Upper lobe of left lung (tissue), 4 donors: Measurements from ENCODE around the gene OR1Q1.

Experiments
- POLR2A ChIP-seq, 4 donors: fragments of 450-650 bp; IDR thresholded peaks; one replicate each; pipeline ENCODE4 v1.5.1; 2016 to 2017; ENCODE audit warnings: antibody characterized with exemption in 4 of 4, mild to moderate bottlenecking in 2 of 4
- POLR2AphosphoS5 ChIP-seq, 2 donors: sonication (generic); formaldehyde crosslinking; IDR thresholded peaks; one replicate each; pipeline ENCODE4 v1.5.1; 2017; ENCODE audit warnings: antibody characterized with exemption in 2 of 2
- TF ChIP-seq, protein P1 (sequence below), 6 experiments: fragments of 450-650 bp in 4 of 6; fragments of 200-600 bp in 2 of 6; sonication (generic) in 2 of 6; IDR thresholded peaks; one replicate each; pipeline ENCODE4 v1.5.1; 2016 to 2019; ENCODE audit warnings: antibody characterized with exemption in 6 of 6

DNA sequence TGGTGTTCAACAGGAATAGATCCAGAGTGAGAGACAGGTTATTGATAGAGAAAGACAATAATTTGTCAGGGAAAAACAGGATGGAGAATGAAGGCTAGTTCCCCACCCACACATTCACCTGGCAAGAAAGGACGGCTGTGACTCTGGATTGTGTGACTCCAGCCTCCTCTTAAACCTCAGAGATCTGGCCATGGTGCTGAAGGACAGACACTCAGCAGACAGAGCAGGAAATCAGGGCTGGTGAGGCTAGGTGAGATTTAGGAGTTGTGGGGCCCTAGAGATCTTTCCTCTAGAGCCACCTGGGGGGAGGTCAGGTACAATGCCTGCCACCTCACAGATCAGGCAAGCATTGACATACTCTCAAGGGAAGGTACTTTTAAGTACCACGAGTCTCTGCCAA is 27.7 kb downstream of the OR1Q1 start:
- TF ChIP-seq, protein P1, sequence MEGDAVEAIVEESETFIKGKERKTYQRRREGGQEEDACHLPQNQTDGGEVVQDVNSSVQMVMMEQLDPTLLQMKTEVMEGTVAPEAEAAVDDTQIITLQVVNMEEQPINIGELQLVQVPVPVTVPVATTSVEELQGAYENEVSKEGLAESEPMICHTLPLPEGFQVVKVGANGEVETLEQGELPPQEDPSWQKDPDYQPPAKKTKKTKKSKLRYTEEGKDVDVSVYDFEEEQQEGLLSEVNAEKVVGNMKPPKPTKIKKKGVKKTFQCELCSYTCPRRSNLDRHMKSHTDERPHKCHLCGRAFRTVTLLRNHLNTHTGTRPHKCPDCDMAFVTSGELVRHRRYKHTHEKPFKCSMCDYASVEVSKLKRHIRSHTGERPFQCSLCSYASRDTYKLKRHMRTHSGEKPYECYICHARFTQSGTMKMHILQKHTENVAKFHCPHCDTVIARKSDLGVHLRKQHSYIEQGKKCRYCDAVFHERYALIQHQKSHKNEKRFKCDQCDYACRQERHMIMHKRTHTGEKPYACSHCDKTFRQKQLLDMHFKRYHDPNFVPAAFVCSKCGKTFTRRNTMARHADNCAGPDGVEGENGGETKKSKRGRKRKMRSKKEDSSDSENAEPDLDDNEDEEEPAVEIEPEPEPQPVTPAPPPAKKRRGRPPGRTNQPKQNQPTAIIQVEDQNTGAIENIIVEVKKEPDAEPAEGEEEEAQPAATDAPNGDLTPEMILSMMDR (IDR thresholded peaks at IDR 0.05): no peak
- no peak for TF ChIP-seq POLR2A (IDR thresholded peaks at IDR 0.05)
- no peak for TF ChIP-seq POLR2AphosphoS5 (IDR thresholded peaks at IDR 0.05)
